Osteocyte (in vitro differentiated cells): ENCODE results near the gene KIF13A. TPM values are rescaled to one million over a fixed set of nuclear protein-coding genes. Genes with fewer than 3 reads are reported as not detected.

ENCODE experiments used
- DNase-seq: peaks from one replicate; pipeline ENCODE4 v3.0.0; 2021; ENCODE audit warnings: mixed read lengths; ENCODE audit not compliant: unreplicated experiment; ENCODE audit errors: extremely low spot score
- H3K27ac Mint-ChIP-seq: one replicate; pipeline ENCODE4 v1.8.0; 2021; ENCODE audit warnings: mild to moderate bottlenecking, mixed read lengths; ENCODE audit not compliant: unreplicated experiment
- H3K27me3 Mint-ChIP-seq: one replicate; pipeline ENCODE4 v1.8.0; 2021; ENCODE audit warnings: mixed read lengths; ENCODE audit not compliant: unreplicated experiment
- H3K36me3 Mint-ChIP-seq: one replicate; pipeline ENCODE4 v1.8.0; 2021; ENCODE audit warnings: mixed read lengths; ENCODE audit not compliant: unreplicated experiment
- H3K4me1 Mint-ChIP-seq: one replicate; pipeline ENCODE4 v1.8.0; 2021; ENCODE audit warnings: mixed read lengths; ENCODE audit not compliant: unreplicated experiment
- H3K4me3 Mint-ChIP-seq: one replicate; pipeline ENCODE4 v1.8.0; 2021; ENCODE audit warnings: mild to moderate bottlenecking, moderate library complexity, mixed read lengths; ENCODE audit not compliant: unreplicated experiment
- H3K9me3 Mint-ChIP-seq: one replicate; pipeline ENCODE4 v1.8.0; 2021; ENCODE audit warnings: mixed read lengths; ENCODE audit not compliant: unreplicated experiment
- CTCF ChIP-seq: fragments of 200-600 bp; sonication (generic); IDR thresholded peaks from 2 replicates; pipeline ENCODE4 v1.5.0; 2021; ENCODE audit warnings: antibody characterized with exemption, mild to moderate bottlenecking, moderate library complexity
- total RNA-seq: library from RNA; stranded (reverse); gene quantifications from 2 replicates; pipeline ENCODE4 v1.2.1, GENCODE V29; 2021

KIF13A gene
- total RNA-seq, 1 donor from 2014 or later, result 47.5 TPM

- Mint-ChIP-seq H3K27ac (no peak overlapping the region), H3K36me3 (no peaks in the 10 kb centered on the region), H3K4me1 (peaks cover 5% of the 10 kb centered on the region), H3K9me3 (no peaks in the 10 kb centered on the region), H3K27me3 (no peaks in the 10 kb centered on the region), H3K4me3 (no peak overlapping the region)
- no peak for TF ChIP-seq CTCF
- no peak for DNase-seq
These were observed 258.0 kb downstream of the KIF13A start for GRCh38 chr6:17729223-17730077.

DNA sequence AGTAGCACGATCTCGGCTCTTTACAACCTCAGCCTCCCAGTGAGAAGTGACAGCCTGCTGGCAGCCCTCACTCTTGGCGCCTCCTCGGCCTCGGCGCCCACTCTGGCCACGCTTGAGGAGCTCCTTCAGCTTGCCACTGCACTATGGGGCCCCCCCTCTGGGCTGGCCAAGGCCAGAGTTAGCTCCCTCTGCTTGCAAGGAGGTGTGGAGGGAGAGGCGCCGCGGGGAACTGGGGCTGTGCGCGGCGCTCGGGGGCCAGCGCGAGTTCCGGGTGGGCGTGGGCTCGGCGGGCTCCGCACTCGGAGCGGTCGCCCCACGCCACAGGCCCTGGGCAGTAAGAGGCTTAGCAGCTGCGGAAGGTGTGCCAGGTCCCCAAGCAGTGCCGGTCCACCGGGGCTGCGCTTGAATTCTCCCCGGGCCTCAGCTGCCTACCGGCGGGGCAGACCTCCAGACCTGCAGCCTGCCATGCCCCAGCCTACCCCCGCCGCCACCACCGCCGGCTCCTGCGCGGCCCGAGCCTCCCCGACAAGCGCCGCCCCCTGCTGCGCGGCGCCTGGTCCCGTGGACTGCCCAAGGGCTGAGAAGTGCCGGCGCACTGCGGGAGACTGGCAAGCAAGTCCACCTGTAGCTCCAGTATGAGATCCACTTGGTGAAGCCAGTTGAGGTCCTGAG, 258.7 kb downstream of the KIF13A start:
- Mint-ChIP-seq H3K27ac (no peak overlapping the region), H3K36me3 (no peaks in the 10 kb centered on the region), H3K27me3 (no peaks in the 10 kb centered on the region), H3K9me3 (no peaks in the 10 kb centered on the region), H3K4me3 (no peak overlapping the region), H3K4me1 (peaks cover 5% of the 10 kb centered on the region)
- DNase-seq, result no peak
- TF ChIP-seq CTCF, result no peak

GRCh38 chr6:17725083-17725482, 262.4 kb downstream of the KIF13A start:
- Mint-ChIP-seq H3K9me3 (no peaks in the 10 kb centered on the region), H3K4me3 (no peak overlapping the region), H3K27me3 (no peaks in the 10 kb centered on the region)

GRCh38 chr6:17724341-17724740, 263.1 kb downstream of the KIF13A start:
- H3K27me3 Mint-ChIP-seq, result no peaks in the 10 kb centered on the region
- H3K4me1 Mint-ChIP-seq, result peaks cover 5% of the 10 kb centered on the region
- TF ChIP-seq CTCF, result no peak
- no peak overlapping the region for H3K4me3 Mint-ChIP-seq
- DNase-seq, result no peak
- no peaks in the 10 kb centered on the region for H3K9me3 Mint-ChIP-seq
- no peak overlapping the region for H3K27ac Mint-ChIP-seq
- no peaks in the 10 kb centered on the region for H3K36me3 Mint-ChIP-seq

More at GRCh38 chr6:17725083-17725482, 262.4 kb downstream of the KIF13A start:
- Mint-ChIP-seq H3K36me3 (no peaks in the 10 kb centered on the region), H3K4me1 (peaks cover 5% of the 10 kb centered on the region), H3K27ac (no peak overlapping the region)
- DNase-seq, result no peak
- no peak for TF ChIP-seq CTCF

DNA sequence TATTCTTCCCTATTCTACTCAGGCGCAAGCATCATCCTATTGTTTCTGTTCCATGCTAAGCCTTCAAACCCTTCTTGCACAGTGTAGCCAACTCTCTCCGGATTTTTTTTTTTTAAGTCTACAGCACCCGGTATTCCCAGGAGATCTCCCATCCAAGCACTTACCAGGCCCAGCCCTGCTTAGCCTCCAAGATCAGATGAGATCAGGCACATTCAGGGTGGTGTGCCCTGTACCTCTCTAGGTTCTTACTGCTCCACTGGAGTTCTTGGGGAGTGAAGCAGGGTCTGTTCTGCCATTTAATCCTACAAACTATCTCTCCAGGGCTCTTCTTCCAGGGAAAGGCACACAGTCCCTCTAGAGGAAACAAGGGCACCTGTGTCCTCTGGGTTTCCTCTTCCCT, 265.8 kb downstream of the KIF13A start:
- Mint-ChIP-seq H3K9me3 (no peaks in the 10 kb centered on the region), H3K4me1 (peaks cover 5% of the 10 kb centered on the region), H3K36me3 (no peaks in the 10 kb centered on the region), H3K27ac (no peak overlapping the region), H3K27me3 (no peaks in the 10 kb centered on the region), H3K4me3 (no peak overlapping the region)
- no peak for DNase-seq
- TF ChIP-seq CTCF, result no peak
